H1 (cell line): ENCODE measurements around the gene CRHR1. TPM values are rescaled to one million over a fixed set of nuclear protein-coding genes. Genes with fewer than 3 reads are reported as not detected.

Source experiments
- CTCF ChIA-PET: fragments of 300-600 bp; sonication (Branson Sonifier 250); formaldehyde crosslinking; loops from one replicate; lab custom pipeline; 2021; ENCODE audit not compliant: partially characterized antibody; lab: Charles Lee
- POLR2A ChIA-PET: fragments of 300-600 bp; sonication (Branson Sonifier 250); formaldehyde crosslinking; loops from one replicate; lab custom pipeline; 2021; ENCODE audit warnings: inconsistent platforms; ENCODE audit not compliant: partially characterized antibody; lab: Charles Lee
- DNase-seq, 2 experiments: peaks; one replicate each; pipeline versions ENCODE4 v3.0.0 to v3.0.0-alpha.2; 2010 to 2022; ENCODE audit warnings: low spot score in 2 of 2, low read depth in 1 of 2, mixed read lengths in 1 of 2
- FAIRE-seq: peaks from 2 replicates; lab custom pipeline; 2011; peaks lifted over from hg19 to GRCh38; lab: Jason Lieb, UNC
- H2AFZ ChIP-seq: 2 replicates; pipeline ENCODE4 v1.8.1; 2012; ENCODE audit warnings: low read length, inconsistent platforms
- H2AK5ac ChIP-seq: 2 replicates; pipeline ENCODE4 v1.6.1; 2013; ENCODE audit warnings: low read depth, low read length
- H2BK120ac ChIP-seq: replicated peaks from 2 replicates; pipeline ENCODE3; 2013; ENCODE audit warnings: low read depth, low read length, inconsistent platforms
- H2BK12ac ChIP-seq: 2 replicates; pipeline ENCODE4 v1.6.1; 2013; ENCODE audit warnings: low read depth, low read length
- H2BK15ac ChIP-seq: 2 replicates; pipeline ENCODE4 v1.6.1; 2013; ENCODE audit warnings: low read length
- H2BK20ac ChIP-seq: 2 replicates; pipeline ENCODE4 v1.6.1; 2013; ENCODE audit warnings: low read length
- H2BK5ac ChIP-seq: 2 replicates; pipeline ENCODE4 v1.6.1; 2013; ENCODE audit warnings: low read depth, low read length
- H3K14ac ChIP-seq: 2 replicates; pipeline ENCODE4 v1.6.1; 2013; ENCODE audit warnings: inconsistent platforms; ENCODE audit not compliant: insufficient read length
- H3K18ac ChIP-seq: 2 replicates; pipeline ENCODE4 v1.6.1; 2013; ENCODE audit warnings: low read length; ENCODE audit errors: extremely low read depth
- H3K23ac ChIP-seq: 2 replicates; pipeline ENCODE4 v1.6.1; 2013; ENCODE audit warnings: inconsistent platforms; ENCODE audit not compliant: insufficient read length
- H3K23me2 ChIP-seq: 2 replicates; pipeline ENCODE4 v1.6.1; 2013; ENCODE audit warnings: low read depth, low read length
- H3K27ac ChIP-seq: 2 replicates; pipeline ENCODE4 v1.6.1; 2011; ENCODE audit warnings: low read depth, low read length, inconsistent platforms
- H3K27me3 ChIP-seq, 4 experiments: replicated peaks in 1 of 4; 1 replicate in 1 of 4; 2 replicates in 3 of 4; pipeline versions ENCODE4 v1.6.1 to v1.8.1; 2011 to 2013; ENCODE audit warnings: low read length in 3 of 4, mild to moderate bottlenecking in 3 of 4, inconsistent platforms in 2 of 4, mixed read lengths in 2 of 4, moderate library complexity in 1 of 4; ENCODE audit not compliant: control insufficient read depth in 3 of 4, insufficient read depth in 3 of 4; ENCODE audit errors: extremely low read depth in 1 of 4
- H3K36me3 ChIP-seq, 4 experiments: 2 replicates each; pipeline versions ENCODE4 v1.6.1 to v1.8.1; 2011 to 2013; ENCODE audit warnings: mild to moderate bottlenecking in 4 of 4, low read length in 3 of 4, moderate library complexity in 2 of 4, control low read depth in 1 of 4, inconsistent platforms in 1 of 4; ENCODE audit not compliant: insufficient read depth in 4 of 4, control insufficient read depth in 2 of 4
- H3K4ac ChIP-seq: replicated peaks from 2 replicates; pipeline ENCODE3; 2013; ENCODE audit warnings: low read length, low read depth, mixed read lengths, inconsistent platforms; ENCODE audit not compliant: insufficient read length
- H3K4me1 ChIP-seq, 4 experiments: replicated peaks in 1 of 4; 1 replicate in 1 of 4; 2 replicates in 3 of 4; pipeline versions ENCODE4 v1.6.1 to v1.8.1; 2011 to 2013; ENCODE audit warnings: low read length in 3 of 4, inconsistent platforms in 2 of 4, mixed read lengths in 1 of 4; ENCODE audit not compliant: insufficient read depth in 4 of 4, control insufficient read depth in 3 of 4
- H3K4me2 ChIP-seq, 2 experiments: 2 replicates each; pipeline versions ENCODE4 v1.6.1 to v1.8.1; 2011 to 2013; ENCODE audit warnings: low read depth in 2 of 2, low read length in 2 of 2, control low read depth in 1 of 2, inconsistent platforms in 1 of 2, mild to moderate bottlenecking in 1 of 2; ENCODE audit not compliant: insufficient read depth in 1 of 2
- H3K4me3 ChIP-seq, 4 experiments: fragments of 200-600, 300-600 bp in 1 of 4; sonication (generic), shearing (Covaris generic), sonication (Bioruptor Twin) in 1 of 4; 2 replicates each; pipeline versions ENCODE4 v1.5.1 to v1.8.1; 2011 to 2016; ENCODE audit warnings: low read length in 4 of 4, low read depth in 3 of 4, control low read depth in 2 of 4, inconsistent platforms in 2 of 4, mild to moderate bottlenecking in 2 of 4, mixed read lengths in 1 of 4, moderate library complexity in 1 of 4; ENCODE audit not compliant: insufficient read depth in 2 of 4; ENCODE audit errors: extremely low read depth in 1 of 4
- H3K56ac ChIP-seq: replicated peaks from 2 replicates; pipeline ENCODE3; 2013; ENCODE audit warnings: low read depth, mild to moderate bottlenecking, mixed read lengths, low read length, inconsistent platforms; ENCODE audit not compliant: insufficient read length
- H3K79me1 ChIP-seq: 2 replicates; pipeline ENCODE4 v1.6.1; 2013; ENCODE audit warnings: low read depth, low read length, control low read depth
- H3K79me2 ChIP-seq, 2 experiments: 2 replicates each; pipeline versions ENCODE4 v1.6.1 to v1.8.1; 2012 to 2013; ENCODE audit warnings: low read length in 2 of 2, mild to moderate bottlenecking in 2 of 2, inconsistent platforms in 1 of 2; ENCODE audit not compliant: insufficient read depth in 2 of 2, control insufficient read depth in 1 of 2
- H3K9ac ChIP-seq, 4 experiments: replicated peaks in 1 of 4; 1 replicate in 1 of 4; 2 replicates in 3 of 4; pipeline versions ENCODE4 v1.6.1 to v1.8.1; 2011 to 2013; ENCODE audit warnings: low read depth in 3 of 4, low read length in 3 of 4, control low read depth in 2 of 4, mild to moderate bottlenecking in 2 of 4, moderate library complexity in 2 of 4, inconsistent platforms in 1 of 4; ENCODE audit errors: extremely low read depth in 1 of 4
- H3K9me3 ChIP-seq, 2 experiments: 2 replicates each; pipeline versions ENCODE4 v1.6.1 to v1.8.1; 2012 to 2013; ENCODE audit warnings: mild to moderate bottlenecking in 2 of 2, moderate library complexity in 2 of 2, control low read depth in 1 of 2, inconsistent platforms in 1 of 2, low read depth in 1 of 2, low read length in 1 of 2, mixed read lengths in 1 of 2; ENCODE audit not compliant: insufficient read depth in 2 of 2
- H4K20me1 ChIP-seq, 2 experiments: replicated peaks in 1 of 2; 2 replicates each; pipeline versions ENCODE3 to v1.8.1; 2011 to 2013; ENCODE audit warnings: inconsistent platforms in 2 of 2, low read length in 2 of 2, mild to moderate bottlenecking in 1 of 2; ENCODE audit not compliant: insufficient read depth in 2 of 2, control insufficient read depth in 1 of 2
- H4K5ac ChIP-seq: 2 replicates; pipeline ENCODE4 v1.6.1; 2013; ENCODE audit warnings: low read length, low read depth, mixed read lengths, inconsistent platforms; ENCODE audit not compliant: insufficient read length
- H4K8ac ChIP-seq: 2 replicates; pipeline ENCODE4 v1.8.0; 2013; ENCODE audit warnings: mild to moderate bottlenecking, moderate library complexity, low read length, inconsistent platforms; ENCODE audit not compliant: insufficient read depth; ENCODE audit errors: extremely low read depth
- H4K91ac ChIP-seq: replicated peaks from 2 replicates; pipeline ENCODE3; 2013; ENCODE audit warnings: low read length, mixed read lengths, inconsistent platforms; ENCODE audit not compliant: insufficient read length
- BACH1 ChIP-seq: IDR thresholded peaks from 2 replicates; pipeline ENCODE4 v1.6.1; 2012; ENCODE audit warnings: low read length, improper control_type of control experiment
- CREB1 ChIP-seq: IDR thresholded peaks from 2 replicates; pipeline ENCODE4 v1.6.1; 2012; ENCODE audit warnings: inconsistent platforms
- EGR1 ChIP-seq: IDR thresholded peaks from 2 replicates; pipeline ENCODE4 v1.6.1; 2011; ENCODE audit warnings: low read depth, low read length, borderline replicate concordance
- EP300 ChIP-seq, 2 experiments: IDR thresholded peaks; 1 replicate in 1 of 2; 2 replicates in 1 of 2; pipeline ENCODE4 v1.6.1; 2011 to 2012; ENCODE audit warnings: low read depth in 2 of 2, low read length in 2 of 2, mild to moderate bottlenecking in 2 of 2, borderline replicate concordance in 1 of 2, inconsistent platforms in 1 of 2, moderate library complexity in 1 of 2
- HDAC2 ChIP-seq, 2 experiments: fragments of 300-600 bp in 1 of 2; sonication (generic) in 1 of 2; IDR thresholded peaks; 2 replicates each; pipeline ENCODE4 v1.6.1; 2011 to 2012; ENCODE audit warnings: low read depth in 2 of 2, low read length in 2 of 2, mild to moderate bottlenecking in 2 of 2, moderate library complexity in 2 of 2, borderline replicate concordance in 1 of 2, inconsistent platforms in 1 of 2
- JUND ChIP-seq: IDR thresholded peaks from 2 replicates; pipeline ENCODE4 v1.6.1; 2011; ENCODE audit warnings: mild to moderate bottlenecking, improper control_type of control experiment, low read length
- KDM1A ChIP-seq: fragments of 200-600, 300-600 bp; sonication (generic); IDR thresholded peaks from 2 replicates; pipeline ENCODE4 v1.7.1; 2016; ENCODE audit warnings: mild to moderate bottlenecking, low read length, borderline replicate concordance
- NANOG ChIP-seq: IDR thresholded peaks from 2 replicates; pipeline ENCODE4 v1.6.1; 2011; ENCODE audit warnings: low read length, low read depth, mild to moderate bottlenecking, inconsistent platforms; ENCODE audit not compliant: insufficient read depth, poor library complexity, severe bottlenecking
- PHF8 ChIP-seq: fragments of 200-600 bp; sonication (generic); conservative IDR thresholded peaks from 2 replicates; pipeline ENCODE4 v1.7.1; 2012; ENCODE audit warnings: low read depth, mild to moderate bottlenecking, inconsistent platforms, low read length, moderate library complexity
- RNF2 ChIP-seq: fragments of 200-900, 300-1000 bp; sonication (generic); IDR thresholded peaks from 2 replicates; pipeline ENCODE4 v1.7.1; 2016; ENCODE audit warnings: borderline replicate concordance, low read depth, mild to moderate bottlenecking, antibody characterized with exemption, low read length; ENCODE audit not compliant: poor library complexity, severe bottlenecking; ENCODE audit errors: missing control alignments
- SIRT6 ChIP-seq: IDR thresholded peaks from one replicate; pipeline ENCODE4 v1.7.1; 2012; ENCODE audit warnings: low read length, inconsistent platforms
- SP2 ChIP-seq: IDR thresholded peaks from 2 replicates; pipeline ENCODE4 v1.6.1; 2012; ENCODE audit warnings: mild to moderate bottlenecking, low read length, inconsistent platforms
- TAF1 ChIP-seq: IDR thresholded peaks from 2 replicates; pipeline ENCODE4 v1.6.1; 2011; ENCODE audit warnings: mild to moderate bottlenecking, low read depth, low read length
- YY1 ChIP-seq: IDR thresholded peaks from 2 replicates; pipeline ENCODE4 v1.6.1; 2011; ENCODE audit warnings: low read depth, mild to moderate bottlenecking, low read length
- WGBS, 2 experiments: shearing (Covaris generic) in 1 of 2; methylation state at CpG; one replicate each; pipeline versions ENCODE4 v1.1.6 to v1.1.7; 2013 to 2015; ENCODE audit warnings: low lambda C conversion rate in 2 of 2, mixed read lengths in 2 of 2, inconsistent platforms in 1 of 2, low coverage in 1 of 2, missing lambda C conversion rate in 1 of 2; ENCODE audit not compliant: insufficient replicate concordance in 2 of 2, insufficient coverage in 1 of 2, insufficient read length in 1 of 2; ENCODE audit errors: extremely low coverage in 1 of 2, missing lambda C conversion rate in 1 of 2; 5-methylcytosine and 5-hydroxymethylcytosine counted together
- polyA plus RNA-seq, 7 experiments: library from polyadenylated mRNA; depleted of rRNA in 3 of 7; stranded (reverse) in 5 of 7; unstranded in 2 of 7; fragments of >200 nt in 5 of 7; fragments of 200-250 nt in 2 of 7; gene quantifications; 1 replicate in 5 of 7; 2 replicates in 1 of 7; 4 replicates in 1 of 7; pipeline versions ENCODE4 v1.2.1 to v1.2.3, GENCODE V29; 2011 to 2013; ENCODE audit warnings: missing spikeins in 2 of 7, mixed read lengths in 2 of 7
- total RNA-seq: library from RNA; stranded (reverse); fragmentation: NEBNext Ultra II Directional; extraction: Animal tissue kit (Norgen Biotek cat#: 25700); gene quantifications from 2 replicates; pipeline ENCODE4 v1.2.1, GENCODE V29; 2021

The CRHR1 gene
- total and polyA plus RNA-seq, 2 of the 8 experiments (the other 6 are each of a cell fraction or from before 2014, with no cell fraction given), result 0.56 to 1.7 TPM

DNA sequence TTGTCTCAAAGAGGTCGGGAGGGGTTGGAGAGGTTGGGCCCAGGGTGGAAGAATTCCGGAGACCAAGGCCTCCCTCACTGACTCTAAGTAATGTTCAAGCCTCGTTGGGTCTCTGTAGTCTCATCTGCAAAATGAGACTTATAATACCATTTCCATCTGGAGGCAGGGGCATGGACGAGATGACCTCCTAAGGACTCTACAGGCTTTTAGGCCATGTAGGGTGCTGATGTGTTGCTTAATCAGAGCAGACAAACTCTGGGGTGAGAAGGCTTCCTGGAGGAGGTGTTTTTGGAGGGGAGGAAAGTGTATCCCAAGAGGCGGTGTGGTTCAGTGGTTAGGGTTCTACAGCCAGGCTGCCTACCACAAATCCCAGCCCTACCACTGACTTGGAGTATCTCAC is 63.6 kb downstream of the CRHR1 start:
- Histone ChIP-seq H4K20me1 (peaks cover 0 to 2% of the 10 kb centered on the region in 2 experiments), H2BK12ac (no peak overlapping the region), H3K4ac (no peak overlapping the region), H2AK5ac (no peak overlapping the region), H2BK120ac (no peak overlapping the region), H4K91ac (no peak overlapping the region), H3K27ac (no peak overlapping the region), H3K79me2 (no peaks in the 10 kb centered on the region), H3K9me3 (no peaks in the 10 kb centered on the region), H3K4me2 (no peak overlapping the region), H2BK15ac (no peak overlapping the region), H3K23ac (no peak overlapping the region), H4K5ac (no peak overlapping the region), H2BK20ac (no peak overlapping the region), H3K23me2 (no peaks in the 10 kb centered on the region), H3K4me3 (no peak overlapping the region), H3K79me1 (no peaks in the 10 kb centered on the region), H4K8ac (no peak overlapping the region), H3K14ac (no peak overlapping the region), H2AFZ (no peak overlapping the region), H2BK5ac (no peak overlapping the region), H3K9ac (no peak overlapping the region), H3K27me3 (peaks cover 0 to 4% (median 0%) of the 10 kb centered on the region in 4 experiments; a peak in 2 of 7 replicates), H3K18ac (no peak overlapping the region), H3K4me1 (0 out of 7 replicates have a peak, but pooled peaks cover 0 to 3% (median 0%) of the 10 kb centered on the region in 4 experiments), H3K36me3 (no peaks in the 10 kb centered on the region), H3K56ac (no peak overlapping the region)
- no peak for FAIRE-seq
- ChIA-PET POLR2A (no interaction called here), CTCF (interaction anchor here (0.8 to 8.1 kb wide), 7 partner anchors 12 to 208 kb away, joined by 3 to 137 read pairs (median 8); no protein-coding TSS in a partner anchor)
- TF ChIP-seq PHF8 (no peak), SIRT6 (no peak), CREB1 (no peak), NANOG (no peak), SP2 (no peak), TAF1 (no peak), EGR1 (no peak), HDAC2 (IDR thresholded peaks at IDR 0.05; ENCODE audit: borderline replicate concordance in 1 of 2, low read depth in 2 of 2, low read length in 2 of 2) (no peak), YY1 (no peak), BACH1 (no peak), KDM1A (no peak), JUND (no peak), EP300 (IDR thresholded peaks at IDR 0.05; ENCODE audit: borderline replicate concordance in 1 of 2, low read depth in 2 of 2, low read length in 2 of 2) (no peak), RNF2 (no peak)
- no peak for DNase-seq
- WGBS, 2 experiments, result 81% methylated on average over 5 of the region's 5 CpGs; no CpG with 5 or more reads in 1 of the 2 experiments
